SIG-M5 treated with dmso at 0.1 percent for 504 hours (cell line): Measurements from ENCODE around the gene ZBED4.

ENCODE experiments used
- DNase-seq: peaks from one replicate; lab custom pipeline; 2025; ENCODE audit not compliant: unreplicated experiment; lab: John Stamatoyannopoulos, UW

The ZBED4 gene

GRCh38 chr22:49878206-49878605, 24.6 kb downstream of the ZBED4 start:
- DNase-seq: no peak

GRCh38 chr22:49879871-49880270, 26.2 kb downstream of the ZBED4 start:
- DNase-seq: no peak

- DNase-seq: no peak
Observed at GRCh38 chr22:49880281-49880680, 26.6 kb downstream of the ZBED4 start.

- no peak for DNase-seq
Observed at GRCh38 chr22:49881856-49882255, 28.2 kb downstream of the ZBED4 start.

- no peak for DNase-seq
Observed at GRCh38 chr22:49882519-49883293, 29.1 kb downstream of the ZBED4 start.

- no peak for DNase-seq
Observed at GRCh38 chr22:49883294-49883640, 29.6 kb downstream of the ZBED4 start.

GRCh38 chr22:49884075-49884474, 30.4 kb downstream of the ZBED4 start:
- no peak for DNase-seq

GRCh38 chr22:49884503-49885260, 31.0 kb downstream of the ZBED4 start:
- DNase-seq: no peak

- DNase-seq: no peak
Observed at GRCh38 chr22:49885281-49885680, 31.6 kb downstream of the ZBED4 start.

GRCh38 chr22:49885881-49886280, 32.2 kb downstream of the ZBED4 start:
- DNase-seq: no peak

GRCh38 chr22:49886346-49887063, 32.9 kb downstream of the ZBED4 start:
- no peak for DNase-seq

- no peak for DNase-seq
Observed at GRCh38 chr22:49887064-49887451, 33.4 kb downstream of the ZBED4 start.

GRCh38 chr22:49887702-49888101, 34.1 kb downstream of the ZBED4 start:
- DNase-seq: no peak

- DNase-seq: no peak
Observed at GRCh38 chr22:49889071-49889470, 35.4 kb downstream of the ZBED4 start.

GRCh38 chr22:49892226-49892899, 38.7 kb downstream of the ZBED4 start:
- DNase-seq: no peak

GRCh38 chr22:49893025-49893424, 39.4 kb downstream of the ZBED4 start:
- DNase-seq: no peak

- no peak for DNase-seq
Observed at GRCh38 chr22:49894322-49895054, 40.8 kb downstream of the ZBED4 start.

- DNase-seq: no peak
Observed at GRCh38 chr22:49896201-49896600, 42.6 kb downstream of the ZBED4 start.

GRCh38 chr22:49897015-49897684, 43.5 kb downstream of the ZBED4 start:
- no peak for DNase-seq

GRCh38 chr22:49899530-49899929, 45.9 kb downstream of the ZBED4 start:
- DNase-seq: no peak
